SHP77 (cell line): ENCODE measurements around the gene LPIN1.
A peak's percentile ranks its signal among the peaks of the same experiment; 100 is the strongest.
"Not testable (repeated sequence)": the region's sequence is repeated elsewhere in the genome, so short reads cannot be mapped to it uniquely, and the experiment has no call there.

Source experiments
- DNase-seq, 2 experiments: peaks; one replicate each; lab custom pipeline; 2025; lab: John Stamatoyannopoulos, UW

LPIN1 gene

DNA sequence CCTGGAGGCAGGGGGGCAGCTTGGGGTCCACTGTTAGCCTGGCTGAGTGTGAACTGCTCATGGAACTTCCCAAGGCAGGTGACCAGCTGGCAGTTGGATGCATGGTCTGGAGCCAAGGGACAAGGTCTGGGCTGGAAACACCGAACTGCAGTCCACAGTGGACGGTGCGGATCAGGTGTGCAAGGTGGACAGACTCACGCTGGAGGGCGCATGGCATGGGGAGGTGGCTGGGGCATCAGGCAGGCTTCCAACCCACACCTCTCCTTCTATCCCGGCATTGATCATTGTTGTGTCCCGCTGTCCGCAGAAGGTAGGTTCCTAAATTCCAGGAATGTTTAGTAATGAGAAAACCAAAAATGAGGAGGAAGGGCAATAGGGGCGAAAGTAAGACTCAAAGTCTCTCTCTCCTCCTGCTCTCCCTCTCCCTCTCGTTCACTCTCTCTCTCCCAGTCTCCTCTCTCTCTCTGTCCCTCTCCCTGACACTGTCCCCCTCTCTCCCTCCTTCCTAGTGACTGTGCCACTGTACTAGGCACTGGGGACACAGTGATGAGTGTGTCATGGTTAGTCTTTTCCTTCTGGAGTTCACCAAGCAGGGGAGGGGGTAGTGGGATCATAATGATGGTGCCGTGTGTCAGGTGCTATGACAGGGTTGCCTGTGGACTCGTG lies 30.3 kb upstream of the LPIN1 start:
- DNase-seq: no peak

DNA sequence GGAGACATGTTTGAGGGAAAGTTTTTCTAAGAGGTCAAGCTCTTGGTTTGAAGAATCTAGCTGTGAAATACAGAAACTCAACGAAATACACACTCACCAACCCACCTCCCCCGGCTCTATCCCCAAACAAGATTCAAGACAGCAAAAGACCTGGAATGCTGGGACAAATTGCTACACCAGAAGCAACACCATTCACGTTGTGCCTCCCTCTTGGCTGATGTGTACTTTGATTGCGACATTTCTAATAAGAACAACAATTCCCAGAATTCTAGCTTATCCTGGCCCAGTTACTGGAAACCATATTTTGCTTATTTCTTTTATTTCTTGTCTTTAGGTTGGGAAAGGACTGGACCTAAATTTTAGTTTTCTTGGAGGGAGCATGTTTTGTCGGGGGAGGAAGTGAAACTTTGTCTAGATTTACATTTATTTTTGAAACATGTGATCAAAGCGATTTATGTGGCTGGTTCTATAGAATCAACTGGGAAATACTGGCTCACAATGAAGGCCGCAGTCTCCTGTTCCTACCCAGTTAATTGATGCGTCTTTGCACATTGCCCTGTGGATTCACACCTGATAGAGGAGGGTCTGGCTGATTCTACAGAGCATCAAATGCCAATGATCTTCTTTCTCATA lies 29.6 kb upstream of the LPIN1 start:
- no peak for DNase-seq

DNA sequence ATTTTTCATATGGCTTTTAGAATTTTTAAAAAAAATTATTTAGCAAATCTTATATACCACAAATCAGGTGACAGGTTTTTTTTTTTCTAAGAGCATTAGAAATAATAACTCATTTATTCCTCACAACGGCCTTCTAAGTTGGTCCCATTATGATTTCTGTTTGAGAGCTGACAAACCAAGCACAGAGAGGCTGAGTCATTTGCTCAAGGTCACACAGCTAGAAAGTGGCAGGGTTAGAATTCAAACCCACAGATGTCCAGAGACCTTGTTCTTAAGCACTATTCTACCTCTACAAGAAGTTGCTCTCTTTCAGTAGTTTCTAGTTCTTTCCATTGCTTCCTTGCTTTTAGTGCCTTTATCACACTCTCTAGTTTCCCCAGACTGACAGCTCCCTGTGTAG lies 28.8 kb upstream of the LPIN1 start:
- DNase-seq: no peak

DNA sequence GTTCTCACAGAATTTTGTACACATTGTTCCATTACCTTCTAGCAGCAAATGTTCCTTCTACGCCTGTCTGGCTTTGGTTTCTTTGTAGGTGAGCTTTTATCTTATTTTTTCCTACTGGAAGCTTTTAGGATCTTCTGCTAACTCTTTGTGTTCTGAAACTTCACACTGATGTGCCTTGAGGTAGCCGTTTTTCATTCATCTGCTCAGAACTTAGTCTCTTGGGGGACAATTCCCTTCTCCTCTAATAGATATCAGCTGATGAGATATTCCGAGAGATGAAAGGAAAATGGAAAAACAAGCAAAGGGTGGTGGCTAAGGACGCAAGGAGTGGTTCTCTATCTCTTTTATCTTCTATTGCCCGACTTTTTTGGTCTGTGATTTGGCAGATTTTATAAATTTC lies 27.8 kb upstream of the LPIN1 start:
- no peak for DNase-seq

DNA sequence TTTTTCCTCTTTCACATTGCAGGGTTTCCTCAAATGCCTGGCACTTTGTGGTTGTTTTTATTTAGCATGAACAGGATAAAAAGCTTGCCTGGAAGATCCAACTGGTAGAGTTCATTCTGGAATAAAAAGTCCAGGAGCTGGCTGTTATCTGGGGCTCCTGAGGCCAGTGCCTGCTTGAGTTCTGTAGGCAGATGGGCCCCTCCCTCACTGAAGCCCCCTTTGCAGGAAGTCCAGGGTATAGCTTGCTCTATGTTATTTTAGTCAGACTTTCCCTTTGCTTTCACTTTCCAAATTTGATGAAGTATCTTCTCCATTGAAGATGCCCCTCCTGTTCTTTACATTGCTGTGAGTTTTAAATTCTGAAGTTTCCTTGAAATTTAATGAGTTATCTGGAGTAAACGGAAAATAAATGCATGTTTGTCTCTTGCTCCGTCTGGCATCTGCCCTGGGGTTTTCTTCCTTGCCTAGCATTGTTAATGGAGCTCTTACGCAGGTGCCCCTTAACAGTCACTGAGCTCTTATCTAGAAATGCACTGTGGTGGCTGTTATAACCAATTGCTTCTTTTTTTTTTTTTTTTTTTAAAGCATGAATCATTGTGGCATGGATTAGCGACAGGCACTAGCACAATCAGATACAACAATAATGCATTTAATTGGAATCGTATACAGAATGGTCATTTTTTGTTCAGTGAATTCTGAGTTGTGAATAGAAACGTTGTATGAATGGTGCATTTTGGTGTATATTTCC lies 27.0 kb upstream of the LPIN1 start:
- no peak for DNase-seq

DNA sequence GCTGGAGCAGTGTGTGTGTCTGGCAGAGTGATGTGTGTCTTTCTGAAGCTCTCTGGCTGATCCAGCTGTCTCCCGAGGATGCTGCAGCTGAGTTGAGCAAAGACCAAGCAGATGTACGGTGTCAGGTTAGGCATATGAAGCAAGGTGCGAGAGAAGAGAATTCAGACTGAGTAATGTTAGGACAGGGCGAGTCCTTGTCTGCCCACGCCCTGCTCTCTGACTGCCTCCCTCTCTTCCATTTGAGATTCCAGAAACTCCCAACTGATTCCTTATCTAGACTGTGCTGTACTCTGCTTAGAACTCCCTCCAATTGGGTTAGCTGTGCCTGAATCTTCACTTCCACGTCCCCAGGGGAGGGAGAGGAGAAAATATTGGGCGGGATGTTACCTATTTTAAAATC lies 25.7 kb upstream of the LPIN1 start:
- no peak for DNase-seq

DNA sequence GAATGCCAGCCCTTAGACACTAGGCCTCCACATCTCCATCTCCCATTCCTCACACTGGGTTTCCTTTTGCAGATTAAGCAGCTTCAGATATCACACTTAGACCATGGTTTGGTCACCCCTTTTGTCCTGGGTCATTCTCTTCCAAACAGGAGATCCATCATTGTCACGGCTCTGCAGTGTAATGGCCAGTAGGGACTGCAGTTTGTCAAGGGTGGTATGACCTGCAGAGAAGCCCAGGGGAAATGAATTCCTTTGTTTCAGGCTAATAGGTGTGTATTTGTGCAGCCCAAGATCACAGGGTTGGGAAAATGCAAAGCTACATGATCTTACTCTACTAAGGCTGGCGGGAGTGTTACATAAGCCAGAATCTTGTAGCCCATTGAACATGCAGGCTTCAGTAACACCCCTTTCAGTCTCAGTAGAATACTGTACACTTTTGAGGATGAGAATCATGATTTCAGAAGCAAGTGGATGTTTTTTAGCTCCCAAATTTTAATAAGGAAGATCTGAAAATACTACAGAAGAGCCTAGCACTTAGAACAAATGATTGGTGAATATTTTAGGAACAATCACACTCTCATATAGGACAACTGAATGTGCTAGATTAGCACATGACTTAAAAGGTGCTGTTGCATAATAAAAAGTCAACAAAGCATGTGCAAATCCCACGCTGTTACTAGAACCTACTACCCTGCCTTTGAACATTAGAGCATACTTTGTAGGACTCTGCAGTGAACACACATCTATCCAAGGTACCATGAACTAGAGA lies 24.0 kb upstream of the LPIN1 start:
- DNase-seq: no peak

DNA sequence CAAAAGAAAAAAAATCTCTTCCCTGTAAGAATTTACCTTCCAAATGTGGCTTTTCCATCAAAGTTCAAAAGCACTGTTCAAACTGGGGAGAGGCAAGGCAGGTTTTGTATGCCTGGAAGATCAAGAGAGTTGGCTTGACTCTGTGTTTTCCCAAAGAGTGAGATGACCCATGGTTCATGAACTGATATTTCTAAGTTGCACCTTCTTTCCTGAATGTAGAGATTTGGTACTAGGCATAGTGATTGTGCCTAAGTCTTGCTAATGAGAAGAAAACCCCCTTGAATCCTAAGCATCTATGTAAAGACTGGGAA lies 23.4 kb upstream of the LPIN1 start:
- DNase-seq: no peak

DNA sequence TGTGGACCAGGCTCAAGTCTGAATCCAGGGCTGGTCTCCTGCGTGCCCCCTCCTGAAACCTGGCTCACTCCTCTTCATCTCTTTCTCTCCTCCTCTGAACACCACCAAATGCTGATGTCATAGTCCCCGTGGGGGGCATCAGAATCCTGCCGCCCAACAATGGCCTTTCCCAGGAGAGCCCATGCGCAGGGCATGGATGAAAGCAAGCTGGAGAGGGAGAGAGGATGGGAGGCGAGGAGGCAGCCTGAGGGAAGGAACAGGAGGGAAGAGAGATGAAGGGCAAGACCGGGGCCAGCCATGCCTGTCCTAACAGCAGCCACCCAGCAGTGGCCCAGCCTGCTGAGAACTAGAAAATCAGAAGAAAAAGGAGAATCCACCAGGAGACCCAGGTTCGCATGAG lies 22.3 kb upstream of the LPIN1 start:
- no peak for DNase-seq

DNA sequence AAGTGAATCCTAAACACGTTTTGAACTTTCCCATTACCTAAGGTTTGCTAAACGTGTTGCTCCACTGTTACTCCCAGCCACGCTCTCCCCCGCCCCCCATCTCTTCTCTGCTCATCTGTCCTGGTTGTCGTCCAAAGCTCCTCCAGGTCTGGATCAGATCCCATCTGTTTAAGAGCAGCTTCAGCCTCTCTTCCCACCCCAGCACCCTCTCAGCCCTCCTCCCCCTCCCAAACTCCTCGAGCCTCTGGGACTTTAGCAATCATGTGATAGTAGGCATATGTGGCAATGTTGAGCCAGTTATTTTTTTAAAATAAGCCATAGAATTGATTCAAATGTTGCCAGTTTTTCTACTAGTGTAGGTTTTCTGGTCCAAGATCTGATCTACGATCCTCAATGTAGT lies 20.0 kb upstream of the LPIN1 start:
- no peak for DNase-seq

DNA sequence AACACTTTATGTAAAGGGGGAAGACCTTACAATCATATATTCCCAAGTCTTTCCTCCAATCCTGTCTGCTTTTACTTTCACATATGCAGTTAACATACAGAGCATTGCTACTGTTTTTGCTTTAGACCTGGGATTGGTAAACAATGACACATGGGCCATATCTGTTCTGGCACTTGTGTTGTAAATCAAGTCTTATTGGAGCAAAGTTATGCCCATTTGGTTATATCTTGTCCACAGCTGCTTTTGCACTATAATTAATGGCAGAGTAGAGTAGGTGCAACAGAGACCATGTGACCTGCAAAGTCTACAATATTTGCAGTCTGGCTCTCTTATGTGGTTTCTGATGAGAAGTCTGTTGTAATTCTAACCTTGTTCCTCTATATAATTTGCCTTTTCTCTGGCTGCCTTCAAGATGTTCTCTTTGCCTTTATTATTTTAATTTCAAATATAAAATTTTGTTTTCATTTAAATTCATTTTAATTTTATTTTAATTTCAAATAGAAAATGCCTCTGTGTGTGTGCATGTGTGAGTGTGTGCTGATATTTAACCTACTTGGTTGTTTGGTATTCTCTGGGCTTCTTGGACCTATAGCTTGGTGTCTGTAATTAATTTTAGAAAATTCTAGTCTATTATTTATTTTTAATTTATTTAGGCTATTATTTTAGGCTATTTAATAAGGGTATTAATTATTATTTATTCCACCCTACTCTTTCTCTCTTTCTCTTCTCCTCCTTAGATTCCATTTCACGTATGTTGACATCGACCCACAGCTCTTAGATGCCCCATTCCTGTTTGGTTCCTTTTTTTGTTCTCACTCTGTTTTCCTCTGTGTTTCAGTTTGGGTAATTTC lies 16.8 kb upstream of the LPIN1 start:
- no peak for DNase-seq

DNA sequence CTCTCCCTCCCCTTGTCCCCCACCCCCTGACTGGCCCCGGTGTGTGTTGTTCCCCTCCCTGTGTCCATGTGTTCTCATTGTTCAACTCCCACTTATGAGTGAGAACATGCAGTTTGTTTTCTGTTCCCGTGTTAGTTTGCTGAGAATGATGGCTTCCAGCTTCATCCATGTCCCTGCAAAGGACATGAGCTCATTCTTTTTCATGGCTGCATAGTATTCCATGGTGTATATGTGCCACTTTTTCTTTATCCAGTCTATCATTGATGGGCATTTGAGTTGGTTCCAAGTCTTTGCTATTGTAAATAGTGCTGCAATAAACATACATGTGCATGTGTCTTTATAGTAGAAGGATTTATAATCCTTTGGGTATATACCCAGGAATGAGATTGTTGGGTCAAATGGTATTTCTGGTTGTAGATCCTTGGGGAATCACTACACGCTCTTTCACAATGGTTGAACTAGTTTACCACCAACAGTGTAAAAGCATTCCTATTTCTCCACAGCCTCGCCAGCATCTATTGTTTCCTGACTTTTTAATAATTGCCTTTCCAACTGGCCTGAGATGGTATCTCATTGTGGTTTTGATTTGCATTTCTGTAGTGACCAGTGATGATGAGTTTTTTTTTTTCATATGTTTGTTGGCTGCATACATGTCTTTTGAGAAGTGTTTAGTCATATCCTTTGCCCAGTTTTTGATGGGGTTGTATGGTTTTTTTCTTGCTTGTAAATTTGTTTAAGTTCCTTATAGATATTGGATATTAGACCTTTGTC lies 15.0 kb upstream of the LPIN1 start:
- DNase-seq: not testable (repeated sequence)

DNA sequence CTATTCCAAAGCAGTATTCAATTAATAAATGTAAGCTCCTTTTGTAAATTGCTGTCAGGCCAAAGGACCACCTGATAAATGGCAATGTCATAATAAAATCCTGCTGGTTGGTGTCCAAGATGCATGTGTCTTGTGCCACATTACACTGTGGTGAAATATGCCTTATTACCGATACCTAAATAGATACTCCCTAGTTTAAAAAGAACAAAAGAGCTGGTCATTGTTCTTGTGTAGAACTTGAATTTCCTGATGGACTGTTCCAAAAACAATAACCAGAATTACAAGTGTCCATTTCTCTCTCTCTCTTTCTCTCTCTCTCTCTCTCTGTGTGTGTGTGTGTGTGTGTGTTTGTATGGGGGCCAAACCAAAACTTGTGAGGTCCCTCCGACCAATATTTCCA lies 13.8 kb upstream of the LPIN1 start:
- no peak for DNase-seq

DNA sequence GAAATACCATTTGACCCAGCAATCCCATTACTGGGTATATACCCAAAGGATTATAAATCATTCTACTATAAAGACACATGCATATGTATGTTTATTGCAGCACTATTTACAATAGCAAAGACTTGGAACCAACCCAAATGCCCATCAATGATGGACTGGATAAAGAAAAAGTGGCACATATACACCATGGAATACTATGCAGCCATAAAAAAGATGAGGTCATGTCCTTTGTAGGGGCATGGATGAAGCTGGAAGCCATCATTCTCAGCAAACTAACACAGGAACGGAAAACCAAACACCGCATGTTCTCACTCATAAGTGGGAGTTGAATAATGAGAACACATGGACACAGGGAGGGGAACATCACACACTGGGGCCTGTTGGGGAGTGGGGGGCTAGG lies 8.6 kb upstream of the LPIN1 start:
- not testable (repeated sequence) for DNase-seq

DNA sequence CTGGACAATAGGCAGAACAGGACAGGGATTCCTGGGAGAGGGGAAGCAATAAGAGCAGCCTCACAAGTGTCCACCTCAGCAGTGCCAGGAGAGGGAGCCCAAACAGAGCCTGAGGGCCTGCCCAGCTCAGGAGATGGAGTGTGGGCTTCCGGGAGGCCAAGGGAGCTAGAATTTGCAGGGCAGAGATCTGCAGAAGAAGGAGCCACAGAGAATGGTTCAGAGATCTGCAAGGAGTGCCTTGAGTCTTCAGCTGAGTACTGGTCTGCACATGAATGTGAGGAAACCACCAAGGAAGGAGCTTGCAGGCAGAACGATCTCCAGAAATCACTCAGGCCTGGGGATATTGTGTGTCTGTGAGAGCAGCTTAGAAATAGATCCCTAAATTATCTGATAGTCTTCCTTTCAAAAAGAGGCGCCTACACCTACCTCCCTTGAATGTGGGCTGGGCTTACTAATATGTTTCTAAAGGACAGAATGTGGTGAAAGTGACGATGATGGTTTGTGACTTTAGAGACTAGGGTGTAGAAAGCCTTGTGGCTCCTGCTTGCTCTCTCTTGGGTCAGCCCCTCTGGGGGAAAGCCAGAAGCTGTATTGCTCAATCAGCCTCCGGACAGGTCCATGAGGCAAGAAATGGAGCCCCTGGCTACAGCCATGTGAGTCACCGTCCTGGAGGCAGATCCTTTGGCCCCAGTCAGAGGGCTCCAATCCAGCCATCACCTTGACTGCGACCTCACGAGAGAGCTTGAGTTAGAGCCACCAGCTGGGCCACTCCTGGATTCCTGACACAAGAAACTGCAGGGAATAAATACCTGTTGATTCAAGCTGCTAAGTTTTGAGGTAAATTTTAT lies 7.6 kb upstream of the LPIN1 start:
- peak; percentile 84 to 91 for DNase-seq

DNA sequence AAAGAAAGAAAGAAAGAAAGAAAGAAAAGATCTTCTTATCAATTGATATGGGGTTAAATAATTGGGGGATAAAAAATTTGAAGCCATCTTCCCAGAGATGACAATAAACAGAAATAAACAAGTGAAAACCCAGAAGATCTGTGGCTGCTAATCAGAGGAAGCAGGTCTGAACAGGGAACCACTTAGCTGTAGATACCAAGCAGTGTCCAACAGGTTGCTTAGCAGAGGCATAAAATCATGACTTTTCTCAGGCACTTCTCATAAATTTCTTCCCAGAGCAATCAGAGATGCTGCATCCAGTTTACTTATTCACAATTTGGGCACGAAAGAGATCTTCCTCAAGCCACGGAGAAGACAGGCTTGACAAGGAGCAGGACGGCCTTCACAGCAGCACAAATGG lies 5.7 kb upstream of the LPIN1 start:
- DNase-seq: no peak

DNA sequence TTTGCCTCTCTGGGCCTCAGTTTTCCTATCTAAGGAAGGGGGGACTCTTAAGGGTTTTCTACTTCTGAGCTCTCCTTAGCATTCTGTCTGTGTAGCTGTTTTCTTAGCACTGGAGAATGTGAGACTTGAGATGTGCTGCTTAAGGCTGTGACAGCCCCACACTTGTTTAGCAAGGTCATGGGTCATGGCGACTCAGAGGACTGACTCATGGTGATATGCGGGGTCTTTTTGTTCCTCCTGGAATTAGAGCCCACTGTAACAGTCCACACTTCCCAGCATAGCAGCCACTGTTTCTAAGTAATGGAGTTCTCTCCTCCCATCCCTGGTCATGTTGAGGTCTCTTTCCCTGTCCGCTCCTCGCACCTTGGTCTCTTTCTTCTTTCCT lies 4.1 kb upstream of the LPIN1 start:
- no peak for DNase-seq

DNA sequence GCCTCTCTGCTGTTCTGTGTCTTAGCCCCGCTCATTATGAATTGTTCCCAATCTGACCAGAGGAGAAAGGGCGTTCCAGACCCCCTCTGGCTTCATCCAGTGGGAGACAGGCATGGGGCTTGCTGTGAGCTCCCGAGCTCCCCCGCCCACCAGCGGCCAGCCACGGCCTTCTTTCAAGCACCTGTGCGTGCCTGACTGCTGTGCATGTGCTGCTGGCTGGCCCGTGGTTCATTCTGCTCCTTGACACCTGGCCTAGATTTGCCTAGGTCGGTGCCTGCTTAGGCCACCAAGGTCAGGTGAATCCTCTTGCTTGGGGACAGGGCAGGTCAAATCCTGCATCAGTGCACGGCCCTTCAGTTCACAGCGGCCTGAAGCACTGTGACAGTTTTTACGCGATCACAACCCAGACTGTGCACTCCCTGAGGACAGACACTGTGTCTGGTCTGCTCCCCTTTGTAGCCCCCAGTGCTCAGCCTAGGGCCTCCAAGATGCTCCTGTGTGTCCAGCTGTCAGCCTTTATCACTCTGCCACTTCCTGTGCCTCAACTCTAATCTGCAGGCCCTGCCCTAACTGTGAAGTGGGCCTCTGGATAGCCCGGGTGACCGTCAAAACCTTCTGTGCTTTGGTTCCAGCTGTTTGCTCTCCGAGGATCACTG lies 3.6 kb upstream of the LPIN1 start:
- DNase-seq: no peak

DNA sequence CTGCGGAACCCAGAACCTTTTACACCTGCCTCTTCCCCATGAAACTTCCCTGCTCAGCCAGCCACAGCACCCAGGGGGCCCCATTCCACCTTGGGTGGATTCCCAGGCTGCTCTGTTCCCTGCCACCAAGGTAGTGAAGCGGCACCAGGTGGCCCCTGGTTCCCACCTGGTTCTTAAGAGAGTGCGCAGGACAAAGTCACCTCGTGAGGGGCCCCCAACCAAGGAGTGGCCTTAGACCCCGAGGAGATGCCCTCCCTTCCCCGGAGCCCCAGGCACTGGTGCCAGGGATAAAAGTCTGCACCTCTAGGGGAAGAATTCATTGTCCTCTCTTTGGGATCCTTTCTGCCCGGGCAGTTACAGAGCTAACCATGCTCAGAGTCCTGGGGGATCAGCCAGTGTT lies 3.1 kb upstream of the LPIN1 start:
- DNase-seq: no peak
